Glutamatergic neuron (in vitro differentiated cells): ENCODE results near the gene PIK3C3. TPM values are rescaled to one million over a fixed set of nuclear protein-coding genes. Genes with fewer than 3 reads are reported as not detected.
"Not testable (repeated sequence)": the region's sequence is repeated elsewhere in the genome, so short reads cannot be mapped to it uniquely, and the experiment has no call there.

Source experiments
- DNase-seq: peaks from one replicate; pipeline ENCODE4 v3.0.0; 2022
- H3K27ac Mint-ChIP-seq: one replicate; pipeline ENCODE4 v1.8.0; 2020; ENCODE audit warnings: mild to moderate bottlenecking, mixed read lengths, inconsistent platforms; ENCODE audit not compliant: unreplicated experiment
- H3K27me3 Mint-ChIP-seq: one replicate; pipeline ENCODE4 v1.8.0; 2020; ENCODE audit warnings: mild to moderate bottlenecking, moderate library complexity, mixed read lengths, inconsistent platforms; ENCODE audit not compliant: unreplicated experiment
- H3K36me3 Mint-ChIP-seq: one replicate; pipeline ENCODE4 v1.8.0; 2020; ENCODE audit warnings: mild to moderate bottlenecking, mixed read lengths, inconsistent platforms; ENCODE audit not compliant: unreplicated experiment
- H3K4me1 Mint-ChIP-seq: one replicate; pipeline ENCODE4 v1.8.0; 2020; ENCODE audit warnings: mild to moderate bottlenecking, low read depth, mixed read lengths, inconsistent platforms; ENCODE audit not compliant: unreplicated experiment
- H3K4me3 Mint-ChIP-seq: one replicate; pipeline ENCODE4 v1.8.0; 2020; ENCODE audit warnings: mild to moderate bottlenecking, mixed read lengths, inconsistent platforms; ENCODE audit not compliant: unreplicated experiment
- H3K9me3 Mint-ChIP-seq: one replicate; pipeline ENCODE4 v1.8.0; 2020; ENCODE audit warnings: mild to moderate bottlenecking, moderate library complexity, mixed read lengths, inconsistent platforms; ENCODE audit not compliant: unreplicated experiment
- total RNA-seq: library from RNA; stranded (reverse); fragmentation: NEBNext Ultra II Directional; extraction: Animal tissue kit (Norgen Biotek cat#: 25700); gene quantifications from one replicate; pipeline ENCODE4 v1.2.1, GENCODE V29; 2021; ENCODE audit not compliant: unreplicated experiment
- TF ChIP-seq, protein P1 (sequence below): fragments of 200-600 bp; sonication (generic); IDR thresholded peaks from one replicate; pipeline ENCODE4 v1.5.0; 2021; ENCODE audit not compliant: partially characterized antibody, unreplicated experiment

Gene PIK3C3
- total RNA-seq, 1 donor from 2014 or later, result 74.6 TPM

DNA sequence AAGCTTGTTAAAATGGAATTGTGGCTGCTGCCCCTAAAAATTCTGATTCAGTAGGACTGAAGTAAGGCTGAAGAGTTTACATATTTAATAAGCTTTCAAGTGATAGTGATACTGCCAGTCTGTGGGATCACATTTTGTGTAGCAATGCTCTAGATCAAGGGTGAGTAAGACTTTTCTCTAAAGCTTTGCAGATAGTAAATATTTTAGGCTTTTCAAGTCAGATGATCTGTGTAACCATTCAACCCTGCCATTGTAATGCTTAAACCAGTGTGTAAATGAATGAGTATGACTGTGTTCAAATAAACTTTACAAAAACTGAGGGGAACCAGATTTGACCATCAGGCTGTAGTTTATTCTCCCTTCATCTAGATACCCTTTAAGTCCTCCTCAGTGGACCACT is 92.7 kb downstream of the PIK3C3 start:
- no peak overlapping the region for H3K4me3 Mint-ChIP-seq
- no peaks in the 10 kb centered on the region for H3K4me1 Mint-ChIP-seq
- TF ChIP-seq, protein P1, sequence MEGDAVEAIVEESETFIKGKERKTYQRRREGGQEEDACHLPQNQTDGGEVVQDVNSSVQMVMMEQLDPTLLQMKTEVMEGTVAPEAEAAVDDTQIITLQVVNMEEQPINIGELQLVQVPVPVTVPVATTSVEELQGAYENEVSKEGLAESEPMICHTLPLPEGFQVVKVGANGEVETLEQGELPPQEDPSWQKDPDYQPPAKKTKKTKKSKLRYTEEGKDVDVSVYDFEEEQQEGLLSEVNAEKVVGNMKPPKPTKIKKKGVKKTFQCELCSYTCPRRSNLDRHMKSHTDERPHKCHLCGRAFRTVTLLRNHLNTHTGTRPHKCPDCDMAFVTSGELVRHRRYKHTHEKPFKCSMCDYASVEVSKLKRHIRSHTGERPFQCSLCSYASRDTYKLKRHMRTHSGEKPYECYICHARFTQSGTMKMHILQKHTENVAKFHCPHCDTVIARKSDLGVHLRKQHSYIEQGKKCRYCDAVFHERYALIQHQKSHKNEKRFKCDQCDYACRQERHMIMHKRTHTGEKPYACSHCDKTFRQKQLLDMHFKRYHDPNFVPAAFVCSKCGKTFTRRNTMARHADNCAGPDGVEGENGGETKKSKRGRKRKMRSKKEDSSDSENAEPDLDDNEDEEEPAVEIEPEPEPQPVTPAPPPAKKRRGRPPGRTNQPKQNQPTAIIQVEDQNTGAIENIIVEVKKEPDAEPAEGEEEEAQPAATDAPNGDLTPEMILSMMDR, result no peak
- peaks cover 2% of the 10 kb centered on the region for H3K27me3 Mint-ChIP-seq
- peaks cover 1% of the 10 kb centered on the region for H3K9me3 Mint-ChIP-seq
- H3K27ac Mint-ChIP-seq, result no peak overlapping the region
- no peak for DNase-seq
- no peaks in the 10 kb centered on the region for H3K36me3 Mint-ChIP-seq

DNA sequence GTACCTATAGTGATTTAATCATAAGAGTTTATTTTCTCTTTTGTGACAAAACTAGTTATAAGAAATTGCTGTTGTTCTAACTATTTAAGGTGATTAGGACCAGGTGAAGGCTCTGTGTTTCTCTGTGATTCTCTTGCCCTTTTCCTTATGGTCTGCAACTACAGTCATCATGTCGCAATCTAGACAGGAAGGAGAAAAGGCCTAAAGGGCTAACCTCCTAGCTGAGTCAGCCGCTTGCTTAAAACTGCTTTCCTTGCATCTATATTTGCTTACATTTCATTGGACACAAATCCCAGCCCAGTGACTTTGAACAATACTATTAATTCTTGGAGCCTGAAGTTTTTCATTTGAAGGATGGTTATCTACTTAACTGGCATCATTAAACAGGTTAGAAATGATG is 93.1 kb downstream of the PIK3C3 start:
- Mint-ChIP-seq H3K27ac (no peak overlapping the region), H3K4me1 (no peaks in the 10 kb centered on the region), H3K9me3 (peaks cover 1% of the 10 kb centered on the region), H3K4me3 (no peak overlapping the region), H3K36me3 (no peaks in the 10 kb centered on the region), H3K27me3 (peaks cover 2% of the 10 kb centered on the region)
- DNase-seq, result no peak
- TF ChIP-seq, protein P1, result no peak

DNA sequence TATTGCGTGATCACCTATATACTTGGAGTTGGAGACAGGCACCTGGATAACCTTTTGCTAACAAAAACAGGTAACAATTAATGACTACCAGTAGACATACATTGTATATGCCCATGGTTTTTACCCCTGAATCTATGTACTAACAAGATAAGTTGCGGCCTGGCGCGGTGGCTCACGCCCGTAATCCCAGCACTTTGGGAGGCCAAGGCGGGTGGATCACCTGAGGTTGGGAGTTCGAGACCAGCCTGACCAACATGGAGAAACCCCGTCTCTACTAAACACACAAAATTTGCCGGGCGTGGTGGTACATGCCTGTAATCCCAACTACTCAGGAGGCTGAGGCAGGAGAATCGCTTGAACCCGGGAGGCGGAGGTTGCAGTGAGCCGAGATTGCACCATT is 94.5 kb downstream of the PIK3C3 start:
- not testable (repeated sequence) for H3K27ac Mint-ChIP-seq, H3K4me1 Mint-ChIP-seq, DNase-seq, H3K9me3 Mint-ChIP-seq, H3K36me3 Mint-ChIP-seq, H3K27me3 Mint-ChIP-seq, H3K4me3 Mint-ChIP-seq

DNA sequence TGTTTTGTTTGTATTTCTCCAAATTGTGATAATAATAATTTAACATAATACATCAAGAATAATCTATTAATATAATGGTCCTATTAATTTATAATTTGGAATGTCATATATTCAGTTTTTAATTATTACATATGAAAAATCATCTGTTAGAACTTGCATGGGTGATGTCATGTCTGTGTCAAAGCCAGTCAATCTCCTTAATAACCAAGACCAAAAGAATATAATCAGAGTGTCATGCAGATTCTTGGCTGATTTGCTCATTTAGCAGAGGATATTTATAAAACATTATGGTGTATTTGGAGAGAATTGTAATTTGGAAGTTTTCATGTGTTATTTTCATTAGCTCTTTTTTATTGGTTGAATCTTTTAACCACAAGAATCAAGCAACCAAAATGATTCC is 96.4 kb downstream of the PIK3C3 start:
- H3K9me3 Mint-ChIP-seq, result peaks cover 1% of the 10 kb centered on the region
- TF ChIP-seq, protein P1, result no peak
- H3K27me3 Mint-ChIP-seq, result peaks cover 2% of the 10 kb centered on the region
- no peaks in the 10 kb centered on the region for H3K4me1 Mint-ChIP-seq
- H3K27ac Mint-ChIP-seq, result no peak overlapping the region
- no peak overlapping the region for H3K4me3 Mint-ChIP-seq
- no peaks in the 10 kb centered on the region for H3K36me3 Mint-ChIP-seq
- no peak for DNase-seq

DNA sequence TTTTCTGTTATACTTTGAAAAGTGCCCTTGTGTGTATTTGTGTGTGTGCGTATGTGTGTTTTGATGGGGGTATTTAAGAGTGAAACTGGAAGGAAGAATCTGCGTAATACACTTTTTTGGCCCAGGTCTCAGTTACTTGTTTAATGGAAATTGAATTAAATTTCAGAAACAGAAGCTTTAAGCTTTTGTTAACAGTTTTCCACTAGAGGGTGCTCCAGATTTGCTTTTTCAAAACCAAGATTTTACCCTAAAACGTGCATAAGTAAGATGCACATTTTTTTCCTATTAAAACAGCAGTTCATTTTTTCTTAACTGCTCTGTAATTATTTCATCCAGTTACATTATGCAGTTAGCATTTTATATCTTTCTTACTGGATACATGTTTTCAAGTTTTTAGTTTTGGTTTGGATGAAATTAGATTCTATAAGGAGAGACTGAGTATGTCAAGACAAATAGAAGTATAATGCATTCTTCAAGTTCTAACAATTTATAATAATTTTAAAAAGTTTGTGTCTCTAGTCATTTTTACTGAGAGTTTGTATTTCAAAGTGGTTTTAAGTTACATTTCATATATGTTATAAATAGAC is 97.2 kb downstream of the PIK3C3 start:
- TF ChIP-seq, protein P1, result no peak
- DNase-seq, result no peak
- no peak overlapping the region for H3K27ac Mint-ChIP-seq

More for the DNA sequence above, 97.2 kb downstream of the PIK3C3 start:
- H3K4me3 Mint-ChIP-seq, result no peak overlapping the region
- peaks cover 2% of the 10 kb centered on the region for H3K27me3 Mint-ChIP-seq
- no peaks in the 10 kb centered on the region for H3K4me1 Mint-ChIP-seq
- peaks cover 1% of the 10 kb centered on the region for H3K9me3 Mint-ChIP-seq
- H3K36me3 Mint-ChIP-seq, result no peaks in the 10 kb centered on the region
